Hematopoietic multipotent progenitor cell treated with erythropoietin and hydrocortisone succinate and interleukin-3 and kit ligand, for 17 days (in vitro differentiated cells): ENCODE measurements around the gene SEL1L2.

Experiments used
- DNase-seq: peaks from one replicate; pipeline ENCODE4 v3.0.0-alpha.2; 2015; ENCODE audit warnings: low spot score

Gene SEL1L2

DNA sequence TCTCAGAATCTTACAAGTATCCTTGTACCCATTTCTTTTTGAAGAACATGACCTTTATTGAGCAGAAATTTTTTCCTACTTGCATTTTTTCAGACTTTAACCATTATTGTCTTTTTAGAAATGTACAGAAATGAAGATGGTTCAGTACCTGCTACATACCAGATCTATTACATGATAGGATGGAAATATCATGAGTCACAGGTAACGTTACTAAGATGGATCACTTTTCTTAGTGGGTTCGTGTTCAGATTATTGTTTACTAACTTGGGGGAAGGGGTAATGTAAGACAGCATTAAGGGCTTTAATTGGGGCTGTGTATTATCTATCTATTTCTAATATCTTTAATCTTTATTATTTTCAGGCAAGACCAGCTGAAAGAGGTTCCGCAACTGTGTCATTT, 173.7 kb downstream of the SEL1L2 start:
- DNase-seq, result no peak

DNA sequence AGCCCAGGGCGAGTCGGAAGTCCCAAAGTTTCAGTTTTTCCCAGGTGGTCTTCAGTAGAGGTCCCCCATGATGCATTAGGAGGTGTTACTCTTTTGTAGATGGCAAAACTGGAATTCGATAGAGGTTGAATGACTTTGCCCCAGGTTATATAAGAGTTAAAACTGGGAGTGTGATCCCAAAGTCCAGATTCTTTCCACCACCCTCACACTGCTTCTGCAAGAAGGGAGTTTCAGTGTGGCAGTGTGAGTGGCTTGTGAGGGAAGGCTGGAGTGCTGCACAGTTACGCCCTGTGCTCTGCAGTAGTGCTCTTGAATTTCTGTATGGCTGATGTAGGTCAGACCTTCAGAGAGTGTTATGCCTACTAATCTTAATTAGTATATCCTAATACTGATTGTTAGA, 175.7 kb downstream of the SEL1L2 start:
- DNase-seq, result no peak

GRCh38 chr20:13813910-13814309, 176.5 kb downstream of the SEL1L2 start:
- DNase-seq, result no peak

- no peak for DNase-seq
These were observed 180.0 kb downstream of the SEL1L2 start for GRCh38 chr20:13810446-13810845.

GRCh38 chr20:13809855-13810254, 180.6 kb downstream of the SEL1L2 start:
- no peak for DNase-seq

DNA sequence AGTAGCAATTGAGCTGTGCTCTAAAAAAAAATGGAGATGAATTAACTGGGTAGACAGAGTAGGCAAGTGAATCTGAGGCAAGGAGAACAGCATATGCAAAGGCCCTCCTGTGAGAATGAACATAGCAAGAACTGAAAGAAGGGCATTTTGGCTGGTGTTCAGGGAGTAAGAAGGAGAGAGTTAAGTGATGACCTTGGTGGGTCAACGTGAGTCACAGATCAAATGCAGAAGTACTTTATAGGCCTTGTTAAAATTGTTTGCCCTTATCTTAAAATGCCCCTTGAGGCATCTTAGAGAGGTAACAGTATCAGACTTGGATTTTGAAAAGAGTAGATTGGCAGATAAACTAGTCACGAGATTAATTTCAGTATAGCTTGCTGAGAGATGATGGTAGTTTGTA, 181.0 kb downstream of the SEL1L2 start:
- no peak for DNase-seq

DNA sequence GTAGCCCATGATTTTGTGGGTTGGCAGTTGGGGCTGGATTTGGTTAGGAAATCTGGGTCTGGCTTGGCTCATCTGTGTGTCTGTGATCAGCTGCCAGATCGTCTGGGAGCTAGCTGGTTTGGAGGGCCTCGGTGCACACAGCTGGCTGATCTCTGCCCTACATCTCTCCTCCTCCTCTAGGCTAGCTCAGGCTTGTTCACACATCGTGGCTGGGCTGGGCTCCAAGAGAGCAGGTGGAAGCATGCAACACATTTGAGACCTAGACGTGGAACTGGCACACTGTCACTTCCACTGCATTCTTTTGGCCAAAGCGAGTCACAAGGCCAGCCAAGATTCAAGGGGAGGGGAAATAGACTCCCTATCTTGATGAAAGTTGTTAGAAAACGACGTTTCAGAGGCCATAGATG, 189.7 kb downstream of the SEL1L2 start:
- DNase-seq, result no peak

- no peak for DNase-seq
These were observed 190.4 kb downstream of the SEL1L2 start for GRCh38 chr20:13799974-13800373.
